Activated T-cell treated with anti-CD3 and anti-CD28 coated beads, Interleukin-2, amount 50 U/mL, for 48 hours (primary cell): ENCODE data around the gene DOCK4.
A peak's percentile ranks its signal among the peaks of the same experiment; 100 is the strongest.

ENCODE experiments used
- DNase-seq, 2 experiments: peaks; one replicate each; pipeline ENCODE4 v3.0.0-alpha.2; 2020

The DOCK4 gene

DNA sequence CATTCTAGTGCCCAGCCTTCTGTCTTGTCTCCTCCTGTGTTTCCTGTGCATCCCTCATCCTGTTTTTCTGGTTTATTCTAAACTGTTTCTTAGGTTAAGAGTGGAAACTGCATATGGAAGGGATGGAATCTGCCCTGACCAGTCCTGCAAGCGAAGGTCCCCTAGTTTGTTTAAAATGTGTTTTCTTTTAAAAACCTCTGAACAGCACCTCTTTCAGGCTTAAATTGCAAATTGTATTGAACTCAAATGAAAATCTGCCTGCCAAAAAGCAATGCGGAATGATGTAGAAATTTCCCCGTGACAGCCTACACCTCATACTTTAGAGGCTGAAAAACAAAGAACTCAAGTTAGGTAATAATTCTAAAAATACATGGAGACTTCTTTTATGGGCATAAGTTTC, 421.1 kb downstream of the DOCK4 start:
- DNase-seq = no peak

DNA sequence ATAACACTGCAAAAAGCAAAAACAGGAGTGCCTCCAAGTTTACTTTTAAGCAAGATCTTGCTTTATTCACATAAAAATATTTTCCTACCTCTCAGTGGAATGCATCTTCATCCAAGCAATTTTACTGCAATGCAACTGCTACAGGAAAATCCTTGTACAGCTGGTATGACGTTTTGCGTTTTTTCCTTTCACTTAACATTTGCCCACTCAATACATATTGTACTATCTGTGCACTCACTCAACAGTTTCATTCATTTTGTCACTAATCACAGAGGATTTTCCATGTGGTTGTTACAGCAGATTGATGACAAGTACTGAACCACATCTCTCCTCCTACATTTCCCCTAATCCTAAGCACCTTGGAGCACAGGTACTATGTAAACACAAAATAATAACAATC, 421.9 kb downstream of the DOCK4 start:
- DNase-seq = no peak

DNA sequence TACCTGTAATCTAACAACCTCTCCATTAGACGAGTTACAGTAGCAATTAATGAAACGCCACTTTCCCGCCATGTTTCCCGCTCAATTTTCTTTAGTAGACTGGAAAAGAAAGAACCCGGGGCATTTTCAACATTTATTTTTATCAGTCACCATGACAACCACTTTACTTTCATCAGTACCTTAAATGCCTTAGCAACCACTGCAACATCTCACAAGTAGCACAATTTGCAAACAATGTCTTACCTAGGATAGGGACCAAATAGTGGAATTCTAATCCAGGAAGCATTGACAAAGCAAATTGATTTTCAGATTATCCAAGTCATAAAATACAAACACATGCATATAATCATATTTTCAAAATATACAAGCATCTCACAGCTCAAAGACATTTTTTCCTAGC, 422.3 kb downstream of the DOCK4 start:
- DNase-seq = no peak

DNA sequence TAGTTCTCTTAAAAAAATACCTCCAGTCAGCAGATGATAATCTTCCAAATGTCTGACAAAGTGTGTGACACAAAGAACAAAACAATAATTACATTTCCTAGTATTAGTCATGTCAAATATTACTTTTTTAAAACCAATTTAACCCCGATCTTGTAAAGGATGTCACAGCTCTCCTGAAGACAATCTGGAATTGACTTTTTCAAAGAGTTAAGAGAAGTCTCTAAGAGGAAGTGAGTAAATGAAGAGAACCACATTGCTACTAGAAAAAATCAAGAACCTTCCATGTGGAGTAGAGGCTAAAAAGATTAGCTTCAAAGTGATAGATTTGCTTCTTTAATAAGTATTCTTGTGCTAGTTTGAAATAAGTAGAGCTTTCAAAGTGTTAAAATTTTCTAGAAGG, 425.7 kb downstream of the DOCK4 start:
- no peak for DNase-seq

DNA sequence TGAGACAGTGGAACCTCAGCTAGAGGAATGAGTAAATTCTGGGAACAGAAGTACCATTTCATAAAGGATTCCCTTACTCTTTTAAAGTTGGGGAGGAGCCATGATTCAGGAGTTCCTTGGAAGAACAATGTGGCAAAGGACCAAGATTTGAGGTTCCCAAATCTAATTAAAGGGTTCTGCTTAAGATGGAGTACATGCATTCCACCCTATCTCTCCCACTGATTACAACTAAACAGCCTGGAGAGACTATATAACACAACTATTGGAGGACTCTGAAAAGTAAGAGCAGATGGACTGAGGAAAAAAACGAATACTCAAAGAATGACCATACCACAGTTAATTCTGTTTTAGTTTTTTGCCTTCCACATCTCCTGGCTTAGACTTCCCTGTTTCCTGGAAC, 431.0 kb downstream of the DOCK4 start:
- DNase-seq = no peak

DNA sequence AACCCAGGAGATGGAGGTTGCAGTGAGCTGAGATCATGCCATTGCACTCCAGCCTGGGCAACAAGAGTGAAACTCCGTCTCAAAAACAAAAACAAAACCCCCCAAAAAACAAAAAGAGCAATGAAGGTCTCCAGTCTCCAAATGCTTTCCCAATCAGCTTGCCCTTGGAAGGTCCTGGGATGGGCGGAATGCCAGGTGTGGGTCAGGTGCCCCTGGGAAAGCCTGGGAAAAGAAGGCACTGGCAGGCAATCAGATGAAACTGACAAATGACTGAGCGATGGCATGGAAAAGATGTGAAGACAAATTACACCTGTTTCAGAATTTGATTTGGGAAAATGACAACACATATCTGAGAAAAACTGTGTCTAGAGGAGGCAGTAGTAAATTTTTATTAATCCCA, 433.5 kb downstream of the DOCK4 start:
- DNase-seq = no peak

DNA sequence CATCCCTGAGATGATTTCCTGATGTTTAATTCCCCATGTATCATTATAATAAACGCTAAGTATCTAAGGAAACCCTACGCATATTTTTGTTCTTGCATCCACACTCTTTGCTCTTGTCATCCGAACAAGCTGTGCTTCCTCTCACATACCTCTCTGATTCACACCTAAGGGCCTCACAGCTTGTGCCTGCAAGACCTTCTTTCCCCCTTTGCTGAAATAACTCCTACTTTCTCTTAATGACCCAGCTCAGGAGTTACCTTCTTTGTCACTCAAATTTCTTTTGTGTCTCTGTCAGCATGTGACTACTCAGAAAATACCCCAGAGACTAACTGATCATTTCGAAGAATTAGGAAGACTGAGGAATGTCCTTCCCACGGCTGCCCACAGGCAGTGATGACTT, 434.6 kb downstream of the DOCK4 start:
- DNase-seq = no peak

DNA sequence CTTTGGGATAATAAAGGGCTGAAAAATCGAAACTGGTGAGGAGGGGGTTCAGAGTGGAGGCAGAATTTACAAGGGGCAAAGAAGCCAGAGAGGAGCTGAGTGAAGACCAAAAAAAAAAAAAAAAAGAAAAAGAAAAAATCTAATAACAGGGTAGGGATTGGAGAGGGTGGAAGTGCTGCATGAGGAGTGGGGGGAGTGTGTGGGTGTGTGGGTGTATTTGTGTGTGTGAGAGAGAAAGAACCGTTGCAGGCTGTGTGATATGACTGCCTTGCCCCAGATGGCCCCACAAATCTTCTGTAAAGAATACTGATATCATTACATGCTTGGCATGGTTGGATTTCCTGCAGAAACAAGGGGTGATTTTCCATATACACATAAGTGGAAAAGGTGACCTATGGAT, 436.1 kb downstream of the DOCK4 start:
- no peak for DNase-seq

DNA sequence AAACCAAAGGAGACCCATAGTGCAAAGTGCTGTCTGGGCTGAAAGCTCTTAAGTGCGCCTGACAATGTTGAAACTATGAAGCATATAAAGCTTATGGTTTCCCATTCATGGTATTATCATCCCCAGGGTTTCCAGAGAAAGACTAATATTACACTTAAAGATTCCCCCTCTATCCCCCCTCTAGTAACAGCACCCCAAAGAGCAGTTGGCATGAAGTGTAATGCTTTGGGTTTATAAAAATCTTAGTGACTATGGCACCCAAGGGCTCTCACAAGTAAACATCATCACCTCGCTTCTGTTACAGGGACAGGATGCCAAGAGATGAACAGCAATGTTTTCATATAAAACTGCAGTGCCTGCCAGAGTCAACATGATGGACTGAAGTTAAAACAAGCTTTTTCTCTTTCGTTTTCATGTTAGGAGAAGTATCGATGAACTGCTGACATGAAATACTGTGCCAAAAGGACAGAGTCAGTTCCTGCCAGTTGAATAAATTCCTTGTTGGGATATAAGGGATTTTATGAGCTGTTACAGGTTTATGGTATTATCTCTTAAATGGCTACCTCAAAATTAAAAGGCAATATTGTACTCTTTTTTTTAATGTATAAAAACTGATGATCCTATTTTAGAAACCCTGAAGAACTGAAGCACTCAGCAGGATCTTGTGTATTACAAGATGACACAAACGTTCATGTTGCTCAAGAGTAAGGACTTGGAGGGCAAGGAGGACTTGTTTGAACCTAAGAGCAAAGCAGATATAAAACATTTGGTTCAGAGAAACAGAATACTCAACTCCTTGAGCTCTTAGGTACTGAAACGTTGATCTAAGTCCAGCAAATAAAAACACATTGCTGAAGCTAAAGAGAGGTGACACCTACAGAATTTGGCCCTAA, 440.2 kb downstream of the DOCK4 start:
- DNase-seq = no peak

DNA sequence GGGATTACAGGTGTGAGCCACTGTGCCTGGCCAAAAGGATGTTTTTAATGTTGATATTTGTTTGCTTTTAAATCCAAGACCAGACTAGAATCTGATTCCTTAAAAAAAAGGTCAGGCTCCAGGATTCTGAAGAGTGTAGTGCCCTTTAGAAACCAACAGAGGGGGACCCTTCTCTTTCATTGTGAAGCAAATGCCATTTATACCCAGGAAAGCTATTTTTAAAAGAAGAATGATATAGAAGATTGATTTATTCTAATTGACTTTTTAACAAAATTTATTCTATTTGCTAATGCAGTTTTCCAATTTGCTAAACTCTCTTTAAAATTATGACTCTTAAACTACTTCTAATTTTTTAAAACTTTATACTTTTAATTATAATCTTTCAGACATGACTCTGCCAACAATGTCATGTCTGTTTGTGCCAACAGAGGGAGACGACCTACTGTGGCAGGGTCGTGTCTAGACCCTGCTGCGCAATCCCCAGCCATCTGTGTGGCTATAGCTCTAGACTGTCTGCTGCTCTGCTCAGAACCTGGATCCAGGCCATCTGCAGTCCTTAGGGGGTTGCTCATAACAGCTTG, 442.9 kb downstream of the DOCK4 start:
- DNase-seq = no peak

DNA sequence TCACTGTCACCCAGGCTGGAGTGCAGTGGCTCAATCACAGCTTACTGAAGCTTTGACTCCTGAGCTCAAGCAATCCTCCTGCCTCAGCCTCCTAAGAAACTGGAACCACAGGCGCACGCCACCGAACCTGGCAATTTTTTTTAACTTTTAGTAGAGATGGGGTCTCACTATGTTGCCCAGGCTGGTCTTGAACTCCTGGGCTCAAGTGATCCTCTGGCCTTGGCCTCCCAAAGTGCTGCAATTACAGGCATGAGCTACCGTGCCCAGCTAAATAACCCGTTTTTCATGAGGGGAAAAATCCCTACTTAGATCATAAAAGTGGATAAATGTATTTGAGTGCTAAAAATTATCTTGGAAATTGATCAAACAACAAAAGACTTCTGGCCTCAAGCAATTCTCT, 443.4 kb downstream of the DOCK4 start:
- DNase-seq = no peak

DNA sequence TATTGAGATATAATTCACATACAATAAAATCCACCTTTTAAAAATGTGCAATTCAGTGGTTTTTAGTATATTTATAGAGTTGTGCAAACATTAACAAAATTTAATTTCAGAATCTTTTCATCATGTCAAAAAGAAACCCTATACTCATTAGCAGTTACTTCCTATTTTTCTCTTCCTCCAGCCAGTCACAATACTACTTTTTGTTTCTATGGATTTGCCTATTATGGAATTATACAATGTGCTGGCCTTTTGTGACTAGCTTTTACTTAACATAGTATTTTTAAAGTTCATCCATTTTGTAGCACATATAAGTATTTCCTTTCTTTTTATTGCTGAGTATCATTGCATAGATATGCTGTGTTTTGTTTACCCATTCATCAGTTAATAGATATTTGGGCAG, 444.0 kb downstream of the DOCK4 start:
- DNase-seq = no peak

DNA sequence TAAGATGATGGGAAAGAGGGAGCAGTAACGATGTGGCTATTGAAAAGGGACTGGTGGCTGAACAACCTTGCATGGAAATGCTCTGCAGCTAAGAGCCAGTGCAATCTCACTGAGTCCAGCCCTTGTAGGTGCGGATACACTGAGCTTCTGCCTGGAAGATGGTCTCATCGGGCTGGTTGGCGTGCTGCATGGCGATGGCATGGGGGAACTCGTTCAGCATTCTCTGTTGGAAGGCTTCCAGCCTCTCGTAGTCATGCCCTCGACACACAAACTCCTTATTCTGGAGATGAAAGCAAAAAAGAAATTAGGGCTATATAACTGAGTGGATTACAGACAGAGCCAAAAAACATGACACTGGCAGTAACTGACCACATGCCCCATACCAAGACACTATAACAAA, 446.2 kb downstream of the DOCK4 start:
- no peak for DNase-seq

DNA sequence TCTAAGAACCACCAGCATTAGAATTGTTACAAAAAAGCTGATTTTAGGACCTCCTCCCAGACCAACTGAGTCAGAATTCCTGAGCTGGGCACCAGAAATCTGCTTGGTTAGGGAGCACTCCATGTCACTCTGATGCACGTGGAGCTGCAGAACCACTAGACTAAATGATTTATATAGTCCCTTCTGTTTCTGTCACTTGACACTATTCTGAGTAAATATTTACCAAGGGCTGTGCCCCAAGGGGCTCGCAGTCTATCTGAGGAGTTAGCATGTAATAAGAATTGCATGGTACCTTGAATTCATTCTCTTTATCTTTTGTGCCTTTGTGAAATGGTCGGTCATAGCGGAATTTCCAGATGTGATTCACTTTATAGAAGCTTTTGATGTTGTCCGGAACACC, 447.9 kb downstream of the DOCK4 start:
- DNase-seq = no peak

DNA sequence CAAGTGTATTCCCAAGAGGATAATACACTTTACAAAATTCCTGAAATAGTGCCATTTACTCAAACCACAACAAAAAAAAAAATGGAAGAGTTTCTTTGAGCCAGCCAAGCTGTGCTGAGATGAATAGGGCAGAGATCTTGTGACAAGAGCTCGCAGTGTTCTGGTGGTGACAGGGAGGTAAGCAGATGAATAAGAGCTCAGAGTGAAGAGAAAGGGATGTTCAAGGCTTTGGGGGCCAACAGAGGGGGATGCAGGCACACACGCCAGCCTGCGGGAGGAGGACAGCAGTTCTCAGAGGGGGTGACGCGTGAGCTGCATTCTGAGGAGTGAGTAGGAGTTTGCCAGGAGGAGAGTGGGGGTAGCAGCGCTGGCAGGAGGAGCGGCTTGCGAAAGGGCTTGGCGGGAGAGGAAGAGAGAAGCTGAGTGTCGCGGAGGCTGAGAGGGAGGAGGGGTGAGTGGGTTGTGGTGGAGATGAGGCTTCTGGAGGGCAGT, 449.5 kb downstream of the DOCK4 start:
- DNase-seq = no peak

DNA sequence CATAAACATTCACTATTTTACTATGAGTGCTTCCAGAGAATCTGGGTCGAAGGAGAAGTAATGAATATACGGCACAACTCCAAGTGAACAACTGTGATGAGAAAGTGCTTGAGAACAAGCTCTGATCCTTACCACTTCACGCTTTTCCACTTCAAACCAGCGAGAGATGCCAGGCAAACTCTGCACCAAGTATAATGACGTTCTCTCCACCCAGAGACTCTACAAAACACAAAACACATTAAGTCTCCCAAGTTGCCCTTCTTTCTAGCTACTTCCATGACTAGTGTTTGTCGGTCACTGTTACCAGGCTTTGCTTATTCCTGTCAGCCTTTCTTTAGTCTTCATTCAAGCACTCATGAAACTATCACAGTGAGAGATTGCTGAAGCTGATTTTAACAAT, 450.8 kb downstream of the DOCK4 start:
- DNase-seq = no peak

DNA sequence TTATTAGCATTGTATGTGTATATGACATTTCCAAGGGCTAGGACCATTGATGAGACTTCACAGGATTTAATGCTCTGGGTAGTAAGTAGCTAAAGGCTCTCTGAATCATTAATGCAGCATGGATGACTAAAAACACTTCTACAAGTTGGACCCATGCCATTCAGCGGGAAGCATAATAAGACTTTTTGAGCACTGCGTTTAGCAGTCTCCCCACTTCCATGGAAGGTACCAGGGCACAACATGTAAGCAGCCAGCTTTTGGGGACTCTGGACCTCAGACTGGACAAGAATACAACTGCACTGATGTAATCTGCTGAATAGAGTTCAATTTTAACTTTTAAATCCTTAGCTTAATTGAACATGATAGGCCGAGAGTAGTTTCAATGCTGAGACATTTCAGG, 452.2 kb downstream of the DOCK4 start:
- DNase-seq = no peak

DNA sequence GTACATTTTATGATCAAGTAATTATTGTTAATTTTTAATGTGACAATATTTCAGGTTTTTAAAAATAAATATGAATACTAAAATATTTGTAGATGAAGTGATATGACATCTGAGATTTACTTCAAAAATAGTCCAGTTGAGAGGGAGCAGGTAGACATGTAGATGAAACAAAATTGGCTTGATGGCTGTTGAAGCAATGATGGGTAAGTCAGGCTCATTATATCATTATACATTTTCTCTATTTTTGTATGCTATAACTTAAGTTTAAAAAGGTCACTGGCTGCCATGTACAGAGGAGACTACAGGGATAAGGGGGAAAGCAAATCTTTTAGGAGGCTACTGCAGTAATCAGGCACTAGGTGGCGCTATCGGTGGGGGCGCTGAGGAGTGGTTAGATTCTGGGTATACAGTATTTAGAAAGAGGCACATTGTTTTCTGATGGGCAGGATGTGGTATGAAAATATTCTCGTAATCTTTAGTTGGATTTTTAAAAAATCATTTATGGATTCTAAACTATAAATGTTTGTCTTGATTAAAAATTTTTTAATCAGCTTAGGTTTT, 454.1 kb downstream of the DOCK4 start:
- DNase-seq = peak; percentile 67 to 75

DNA sequence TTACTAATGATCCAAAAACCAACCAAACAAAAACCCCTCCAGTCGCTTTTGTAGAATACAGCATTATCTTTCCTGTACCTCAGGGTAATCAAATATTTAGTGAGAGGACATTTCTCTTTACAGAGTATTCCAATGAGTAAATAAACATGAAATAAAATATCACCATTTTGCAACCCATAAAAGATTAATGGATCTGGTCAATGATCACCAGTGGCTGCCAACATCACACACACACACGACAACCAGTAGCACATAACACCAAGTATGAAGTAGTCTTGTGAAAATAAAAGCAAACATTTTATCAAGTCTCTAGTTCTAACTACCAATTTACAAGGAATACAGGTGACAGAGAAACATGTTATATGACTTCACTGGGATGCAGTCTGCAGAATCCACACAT, 455.3 kb downstream of the DOCK4 start:
- no peak for DNase-seq

DNA sequence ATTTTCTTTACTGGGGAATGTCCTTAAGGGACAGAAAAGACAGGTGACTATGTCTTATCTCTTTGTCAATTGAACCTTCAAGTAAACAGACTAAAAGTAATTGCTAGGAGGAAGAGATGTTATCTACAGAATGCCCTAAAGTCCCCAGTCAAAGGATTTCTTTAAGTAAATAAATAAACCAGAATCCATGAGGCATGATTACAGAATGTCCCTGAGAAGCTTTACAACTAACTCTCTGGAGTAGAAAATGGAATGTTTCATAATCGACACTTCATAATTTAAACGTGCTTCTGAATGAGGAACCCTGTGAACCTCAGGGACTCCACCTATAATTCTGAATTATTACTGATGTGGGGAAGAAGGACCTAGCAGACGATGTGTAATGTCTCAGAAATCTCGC, 456.0 kb downstream of the DOCK4 start:
- DNase-seq = no peak

DNA sequence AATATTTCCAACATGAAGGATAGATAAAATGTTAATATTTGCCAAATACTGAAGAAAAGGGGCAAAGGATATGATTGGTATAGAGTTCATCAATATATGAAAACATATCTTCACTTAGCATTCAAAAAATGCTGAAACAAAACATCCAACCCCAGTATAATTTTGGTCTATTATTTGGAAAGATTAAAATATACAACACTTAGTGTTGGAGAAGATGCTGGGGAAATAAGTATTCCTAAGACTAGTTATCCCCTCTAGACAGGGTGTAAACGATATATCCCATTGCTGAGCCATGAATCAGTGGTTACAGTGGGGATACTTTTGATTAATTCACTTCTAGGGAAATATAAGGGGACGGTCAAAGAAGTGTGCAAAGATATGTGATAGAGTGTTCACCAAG, 456.6 kb downstream of the DOCK4 start:
- DNase-seq = no peak

DNA sequence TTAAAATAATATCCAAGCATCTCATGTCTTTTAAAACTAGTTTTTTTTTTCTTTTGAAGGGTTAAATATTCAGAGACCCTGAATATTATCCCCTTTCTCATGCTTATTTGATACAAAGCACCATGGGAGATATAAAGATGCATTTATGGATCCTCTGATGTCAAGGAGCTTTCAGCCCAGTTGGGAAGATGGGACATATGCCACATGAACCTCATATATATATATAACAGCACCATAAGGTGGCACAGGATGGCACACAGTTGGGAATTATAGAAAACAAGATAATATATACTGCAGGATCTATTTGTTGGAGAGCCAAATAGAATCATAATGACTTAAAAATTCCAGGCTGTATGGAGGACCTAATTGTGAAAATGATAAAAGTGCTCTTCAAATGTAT, 458.5 kb downstream of the DOCK4 start:
- no peak for DNase-seq

DNA sequence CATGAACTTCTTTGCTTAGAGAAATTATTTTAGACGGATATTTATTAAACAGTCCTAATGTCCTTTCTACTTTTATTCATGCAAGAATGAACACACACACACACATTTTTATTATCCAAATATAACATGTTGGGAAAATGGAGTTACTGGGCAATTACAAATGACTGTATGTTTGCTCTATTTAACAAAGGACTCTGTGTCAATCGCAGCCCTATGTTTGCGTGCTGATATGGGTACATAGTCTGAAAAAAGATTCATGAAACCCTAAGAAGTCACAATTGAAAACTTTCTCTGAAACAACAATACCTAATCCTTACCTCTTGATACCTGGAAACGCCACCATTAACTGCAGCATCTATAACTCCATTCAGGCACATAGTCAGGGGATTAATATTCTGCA, 459.2 kb downstream of the DOCK4 start:
- no peak for DNase-seq

DNA sequence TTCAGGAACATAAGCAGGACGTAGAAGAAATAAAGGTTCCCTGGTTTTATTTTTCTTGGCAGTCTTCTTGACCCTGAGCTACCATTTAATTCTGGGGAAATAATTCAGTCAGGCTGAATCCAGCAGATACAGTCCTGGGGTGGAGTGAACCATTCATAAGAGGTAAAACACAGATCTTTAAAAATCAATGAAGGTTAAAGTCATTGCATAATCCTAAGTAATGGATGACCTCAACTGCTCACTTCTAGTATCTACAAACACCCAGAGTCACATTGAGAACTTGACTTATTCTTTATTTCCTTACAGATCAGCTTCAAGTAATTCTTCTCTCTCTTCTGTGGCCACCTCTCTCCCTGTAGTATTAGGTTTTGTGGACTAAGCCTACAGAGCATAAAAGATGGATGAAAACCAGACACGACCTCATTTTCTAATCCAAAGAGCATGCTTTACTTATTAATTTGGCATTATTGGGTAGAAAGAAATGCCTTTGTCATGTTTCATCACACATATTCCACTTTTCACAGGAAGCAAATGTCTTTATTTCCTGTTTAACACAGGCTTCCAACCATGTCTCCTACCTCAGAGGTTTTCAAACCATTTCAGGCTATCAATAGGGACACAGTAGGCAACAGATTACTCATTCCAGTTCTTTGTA, 461.6 kb downstream of the DOCK4 start:
- no peak for DNase-seq
